A549 (cell line): ENCODE results near the gene LRRC1. TPM values are rescaled to one million over a fixed set of nuclear protein-coding genes. Genes with fewer than 3 reads are reported as not detected.

ENCODE experiments used
- ATAC-seq, 2 experiments: fragments of 200-7000 bp in 1 of 2; fragments of >200 bp in 1 of 2; cut with Nextera tagmentation in 1 of 2; cut with Tn5 transposase in 1 of 2; 3 replicates each; pipeline versions ENCODE4 v1.8.0 to v1.9.1; 2018 to 2020; ENCODE audit warnings: mild to moderate bottlenecking in 1 of 2, moderate library complexity in 1 of 2
- CTCF ChIA-PET: fragments of 300-600 bp; sonication (Branson Sonifier 250); formaldehyde crosslinking; extraction: SDS; loops from one replicate; lab custom pipeline; 2021; ENCODE audit warnings: antibody characterized with exemption, inconsistent platforms; lab: Yijun Ruan, JAX
- POLR2A ChIA-PET: fragments of 350-600 bp; formaldehyde crosslinking; extraction: SDS; loops from one replicate; lab custom pipeline; 2021; ENCODE audit warnings: antibody characterized with exemption, inconsistent platforms; lab: Yijun Ruan, JAX
- DNase-seq, 2 experiments: peaks; one replicate each; pipeline versions ENCODE4 v3.0.0 to v3.0.0-alpha.2; 2011 to 2016; ENCODE audit warnings: low read depth in 1 of 2, low spot score in 1 of 2
- FAIRE-seq: peaks from 2 replicates; lab custom pipeline; 2011; peaks lifted over from hg19 to GRCh38; lab: Jason Lieb, UNC
- H3K27ac ChIP-seq, 2 experiments: fragments of >200 bp; sonication (Bioruptor Twin); formaldehyde crosslinking; 3 replicates each; pipeline ENCODE4 v1.5.1; 2016 to 2017
- H3K4me1 ChIP-seq: fragments of >200 bp; sonication (Bioruptor Twin); formaldehyde crosslinking; 3 replicates; pipeline ENCODE4 v1.6.1; 2016
- H3K4me2 ChIP-seq: fragments of >200 bp; sonication (Bioruptor Twin); formaldehyde crosslinking; 3 replicates; pipeline ENCODE4 v1.6.1; 2016
- H3K4me3 ChIP-seq: fragments of >200 bp; sonication (Bioruptor Twin); formaldehyde crosslinking; 3 replicates; pipeline ENCODE4 v1.5.1; 2016
- H3K9me3 ChIP-seq: fragments of >200 bp; sonication (Bioruptor Twin); formaldehyde crosslinking; 3 replicates; pipeline ENCODE4 v1.6.1; 2016
- BCL3 ChIP-seq: fragments of >200 bp; sonication (Bioruptor Twin); formaldehyde crosslinking; IDR thresholded peaks from 3 replicates; pipeline ENCODE4 v1.6.1; 2016
- CBX8 ChIP-seq: fragments of 200-600 bp; sonication (generic); IDR thresholded peaks from 2 replicates; pipeline ENCODE4 v1.6.1; 2016
- E2F6 ChIP-seq: IDR thresholded peaks from 2 replicates; pipeline ENCODE4 v1.6.1; 2012; ENCODE audit warnings: low read depth, borderline replicate concordance
- EHF ChIP-seq: fragments of 250-450 bp; sonication (Bioruptor Pico); IDR thresholded peaks from 2 replicates; pipeline ENCODE4 v1.5.0; 2020; ENCODE audit warnings: mild to moderate bottlenecking
- EHMT2 ChIP-seq: fragments of 200-600 bp; sonication (generic); IDR thresholded peaks from 2 replicates; pipeline ENCODE4 v1.6.1; 2016; ENCODE audit warnings: antibody characterized with exemption, low read depth, mild to moderate bottlenecking, moderate library complexity
- ELK1 ChIP-seq: fragments of 150-350 bp; IDR thresholded peaks from 2 replicates; pipeline ENCODE4 v1.6.1; 2014; ENCODE audit warnings: low read depth, mild to moderate bottlenecking, low read length
- EP300 ChIP-seq, 2 experiments: fragments of >200 bp; sonication (Bioruptor Twin); formaldehyde crosslinking; IDR thresholded peaks; 2 replicates in 1 of 2; 3 replicates in 1 of 2; pipeline ENCODE4 v1.6.1; 2016 to 2017
- ESRRA ChIP-seq: fragments of 150-350 bp; IDR thresholded peaks from 2 replicates; pipeline ENCODE4 v1.6.1; 2014; ENCODE audit warnings: mild to moderate bottlenecking, low read length, borderline replicate concordance
- FOSB ChIP-seq: fragments of 250-450 bp; sonication (Bioruptor Pico); IDR thresholded peaks from 2 replicates; pipeline ENCODE4 v1.5.0; 2020; ENCODE audit warnings: mild to moderate bottlenecking, moderate library complexity
- FOSL2 ChIP-seq, 2 experiments: fragments of 450-650 bp in 1 of 2; fragments of >200 bp in 1 of 2; sonication (Bioruptor Twin) in 1 of 2; formaldehyde crosslinking; IDR thresholded peaks; 2 replicates each; pipeline versions ENCODE4 v1.5.0 to v1.6.1; 2016 to 2020; ENCODE audit warnings: mild to moderate bottlenecking in 1 of 2, moderate library complexity in 1 of 2
- FOXS1 ChIP-seq: fragments of 250-450 bp; sonication (Bioruptor Pico); IDR thresholded peaks from 2 replicates; pipeline ENCODE4 v1.5.0; 2020; ENCODE audit warnings: mild to moderate bottlenecking, moderate library complexity
- HEYL ChIP-seq: fragments of 250-450 bp; sonication (Bioruptor Pico); IDR thresholded peaks from 2 replicates; pipeline ENCODE4 v1.8.0; 2021; ENCODE audit warnings: mild to moderate bottlenecking, moderate library complexity
- HOXA7 ChIP-seq: fragments of 250-450 bp; sonication (Bioruptor Pico); IDR thresholded peaks from 2 replicates; pipeline ENCODE4 v1.5.0; 2020; ENCODE audit warnings: mild to moderate bottlenecking, moderate library complexity
- HOXB13 ChIP-seq: fragments of 250-450 bp; sonication (Bioruptor Pico); IDR thresholded peaks from 2 replicates; pipeline ENCODE4 v1.5.0; 2020; ENCODE audit warnings: low read depth, mild to moderate bottlenecking, moderate library complexity
- JUNB ChIP-seq: fragments of >200 bp; sonication (Bioruptor Twin); formaldehyde crosslinking; IDR thresholded peaks from 2 replicates; pipeline ENCODE4 v1.6.1; 2016
- MAFK ChIP-seq: fragments of 450-650 bp; IDR thresholded peaks from 2 replicates; pipeline ENCODE4 v1.6.1; 2014; ENCODE audit not compliant: partially characterized antibody
- MAZ ChIP-seq: fragments of 150-350 bp; IDR thresholded peaks from 2 replicates; pipeline ENCODE4 v1.6.1; 2014; ENCODE audit warnings: antibody characterized with exemption, low read depth, low read length, borderline replicate concordance
- NFE2L2 ChIP-seq: fragments of 150-350 bp; conservative IDR thresholded peaks from 2 replicates; pipeline ENCODE4 v1.6.1; 2014; ENCODE audit warnings: low read length
- POLR2A ChIP-seq: IDR thresholded peaks from 2 replicates; pipeline ENCODE4 v1.6.1; 2012; ENCODE audit warnings: mild to moderate bottlenecking, low read length
- RAD21 ChIP-seq, 2 experiments: fragments of >200 bp in 1 of 2; sonication (Bioruptor Twin) in 1 of 2; formaldehyde crosslinking in 1 of 2; IDR thresholded peaks in 1 of 2; conservative IDR thresholded peaks in 1 of 2; 2 replicates in 1 of 2; 3 replicates in 1 of 2; pipeline ENCODE4 v1.6.1; 2012 to 2018; ENCODE audit warnings: inconsistent platforms in 1 of 2
- RNF2 ChIP-seq: fragments of 200-600 bp; sonication (generic); IDR thresholded peaks from 2 replicates; pipeline ENCODE4 v1.6.1; 2016; ENCODE audit warnings: low read depth, mild to moderate bottlenecking, antibody characterized with exemption, moderate library complexity, borderline replicate concordance
- SMC3 ChIP-seq: fragments of >200 bp; sonication (Bioruptor Twin); formaldehyde crosslinking; IDR thresholded peaks from 3 replicates; pipeline ENCODE4 v1.6.1; 2018; ENCODE audit warnings: inconsistent platforms
- TFCP2L1 ChIP-seq: fragments of 250-450 bp; sonication (Bioruptor Pico); IDR thresholded peaks from 2 replicates; pipeline ENCODE4 v1.5.0; 2021; ENCODE audit warnings: mild to moderate bottlenecking
- ZNF302 ChIP-seq: fragments of 250-450 bp; sonication (Bioruptor Pico); IDR thresholded peaks from 2 replicates; pipeline ENCODE4 v1.9.0; 2021; ENCODE audit warnings: inconsistent platforms, mild to moderate bottlenecking, moderate library complexity
- WGBS: methylation state at CpG from one replicate; pipeline ENCODE4 v1.1.6; 2017; ENCODE audit errors: missing lambda C conversion rate; 5-methylcytosine and 5-hydroxymethylcytosine counted together
- polyA plus RNA-seq, 4 experiments: library from polyadenylated mRNA; depleted of rRNA in 3 of 4; stranded (reverse); fragments of >200 nt; fragmentation: RNase III in 1 of 4; extraction: RNeasy Plus Mini Kit Qiagen cat#74134 plus additional on column Dnase treatment in 1 of 4; gene quantifications; 2 replicates in 3 of 4; 3 replicates in 1 of 4; pipeline ENCODE4 v1.2.3, GENCODE V29; 2011 to 2017
- TF ChIP-seq, protein P1 (sequence below): fragments of >200 bp; sonication (Bioruptor Twin); formaldehyde crosslinking; IDR thresholded peaks from 2 replicates; pipeline ENCODE4 v1.6.1; 2016
- TF ChIP-seq, protein P2 (sequence below): IDR thresholded peaks from 2 replicates; pipeline ENCODE4 v1.6.1; 2012
- TF ChIP-seq, protein P3 (sequence below): fragments of 250-450 bp; sonication (Bioruptor Pico); IDR thresholded peaks from 2 replicates; pipeline ENCODE4 v1.5.0; 2021; ENCODE audit warnings: mild to moderate bottlenecking, moderate library complexity, borderline replicate concordance
- TF ChIP-seq, protein P4 (sequence below): fragments of 250-450 bp; sonication (Bioruptor Pico); IDR thresholded peaks from 2 replicates; pipeline ENCODE4 v1.5.0; 2020; ENCODE audit warnings: low read depth, mild to moderate bottlenecking, moderate library complexity

Gene LRRC1
- polyA plus RNA-seq, 2 of the 4 experiments (the other 2 are of a cell fraction) = 5.2 to 8.0 TPM

GRCh38 chr6:53847796-53848314, 53.0 kb downstream of the LRRC1 start:
- ATAC-seq = no peak
- TF ChIP-seq CBX8 = no peak
- TF ChIP-seq FOXS1 = no peak
- TF ChIP-seq, protein P1, sequence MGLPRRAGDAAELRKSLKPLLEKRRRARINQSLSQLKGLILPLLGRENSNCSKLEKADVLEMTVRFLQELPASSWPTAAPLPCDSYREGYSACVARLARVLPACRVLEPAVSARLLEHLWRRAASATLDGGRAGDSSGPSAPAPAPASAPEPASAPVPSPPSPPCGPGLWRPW = no peak
- no peak for TF ChIP-seq RNF2
- no peak for TF ChIP-seq MAZ
- TF ChIP-seq ELK1 = no peak
- TF ChIP-seq EHF (CRISPR knock-in tag) = no peak
- TF ChIP-seq MAFK = no peak
- TF ChIP-seq TFCP2L1 (CRISPR knock-in tag) = no peak
- TF ChIP-seq JUNB = no peak
- no peak for TF ChIP-seq EHMT2
- TF ChIP-seq HEYL = no peak
- no peak for TF ChIP-seq FOSB (CRISPR knock-in tag)
- no peak for TF ChIP-seq RAD21 (conservative IDR thresholded peaks at IDR 0.05 in 1 of 2, IDR thresholded peaks at IDR 0.05 in 1 of 2)
- TF ChIP-seq, protein P2, sequence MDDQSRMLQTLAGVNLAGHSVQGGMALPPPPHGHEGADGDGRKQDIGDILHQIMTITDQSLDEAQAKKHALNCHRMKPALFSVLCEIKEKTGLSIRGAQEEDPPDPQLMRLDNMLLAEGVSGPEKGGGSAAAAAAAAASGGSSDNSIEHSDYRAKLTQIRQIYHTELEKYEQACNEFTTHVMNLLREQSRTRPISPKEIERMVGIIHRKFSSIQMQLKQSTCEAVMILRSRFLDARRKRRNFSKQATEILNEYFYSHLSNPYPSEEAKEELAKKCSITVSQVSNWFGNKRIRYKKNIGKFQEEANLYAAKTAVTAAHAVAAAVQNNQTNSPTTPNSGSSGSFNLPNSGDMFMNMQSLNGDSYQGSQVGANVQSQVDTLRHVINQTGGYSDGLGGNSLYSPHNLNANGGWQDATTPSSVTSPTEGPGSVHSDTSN = no peak
- TF ChIP-seq, protein P3, sequence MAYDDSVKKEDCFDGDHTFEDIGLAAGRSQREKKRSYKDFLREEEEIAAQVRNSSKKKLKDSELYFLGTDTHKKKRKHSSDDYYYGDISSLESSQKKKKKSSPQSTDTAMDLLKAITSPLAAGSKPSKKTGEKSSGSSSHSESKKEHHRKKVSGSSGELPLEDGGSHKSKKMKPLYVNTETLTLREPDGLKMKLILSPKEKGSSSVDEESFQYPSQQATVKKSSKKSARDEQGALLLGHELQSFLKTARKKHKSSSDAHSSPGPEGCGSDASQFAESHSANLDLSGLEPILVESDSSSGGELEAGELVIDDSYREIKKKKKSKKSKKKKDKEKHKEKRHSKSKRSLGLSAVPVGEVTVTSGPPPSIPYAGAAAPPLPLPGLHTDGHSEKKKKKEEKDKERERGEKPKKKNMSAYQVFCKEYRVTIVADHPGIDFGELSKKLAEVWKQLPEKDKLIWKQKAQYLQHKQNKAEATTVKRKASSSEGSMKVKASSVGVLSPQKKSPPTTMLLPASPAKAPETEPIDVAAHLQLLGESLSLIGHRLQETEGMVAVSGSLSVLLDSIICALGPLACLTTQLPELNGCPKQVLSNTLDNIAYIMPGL (CRISPR knock-in tag) = no peak
- no peak for TF ChIP-seq FOSL2 (IDR thresholded peaks at IDR 0.05)
- no peak for TF ChIP-seq FOSL2 (CRISPR knock-in tag; IDR thresholded peaks at IDR 0.05)
- TF ChIP-seq SMC3 = no peak
- no peak for TF ChIP-seq HOXB13 (CRISPR knock-in tag)
- TF ChIP-seq, all 56 proteins: peak for 0
- H3K27ac ChIP-seq = no peak overlapping the region
- FAIRE-seq (no peak), DNase-seq (no peak)
- no peaks in the 10 kb centered on the region for H3K9me3 ChIP-seq
- no peaks in the 10 kb centered on the region for H3K4me1 ChIP-seq
- POLR2A ChIA-PET = no interaction called here
- 92% methylated on average over 4 of the region's 4 CpGs for WGBS
- CTCF ChIA-PET = no interaction called here
- no peak overlapping the region for H3K4me2 ChIP-seq
- H3K4me3 ChIP-seq = no peak overlapping the region

DNA sequence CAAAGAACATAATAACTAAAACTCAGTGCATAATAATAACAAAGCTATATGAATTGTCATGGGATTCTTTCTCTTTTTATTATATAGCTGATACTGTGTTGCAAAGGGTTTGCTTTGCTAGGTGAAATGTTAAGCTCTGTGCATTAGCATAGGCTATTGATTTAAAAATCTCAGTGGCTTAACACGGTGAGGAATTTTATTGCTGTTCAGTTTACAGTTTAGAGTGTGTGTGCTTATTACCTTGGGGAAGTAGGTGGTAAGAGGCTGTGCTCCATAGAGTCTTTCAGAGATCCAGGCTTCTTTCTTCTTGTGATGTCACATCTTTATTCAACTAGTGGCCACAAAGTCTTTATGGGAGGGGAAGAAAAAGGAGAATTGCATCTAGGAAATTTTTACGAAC, 55.7 kb downstream of the LRRC1 start:
- H3K4me2 ChIP-seq = no peak overlapping the region
- peaks cover 10% of the 10 kb centered on the region; the same call in 2 of the 3 replicates for H3K4me1 ChIP-seq
- 92% methylated on average over 2 of the region's 2 CpGs for WGBS
- TF ChIP-seq RAD21 (conservative IDR thresholded peaks at IDR 0.05 in 1 of 2, IDR thresholded peaks at IDR 0.05 in 1 of 2) (no peak), NFE2L2 (no peak), TFCP2L1 (CRISPR knock-in tag) (no peak), EP300 (IDR thresholded peaks at IDR 0.05) (no peak), HOXA7 (CRISPR knock-in tag) (no peak), ZNF302 (CRISPR knock-in tag) (no peak), MAZ (no peak), BCL3 (no peak), E2F6 (no peak), ESRRA (no peak), POLR2A (no peak)
- TF ChIP-seq, protein P4, sequence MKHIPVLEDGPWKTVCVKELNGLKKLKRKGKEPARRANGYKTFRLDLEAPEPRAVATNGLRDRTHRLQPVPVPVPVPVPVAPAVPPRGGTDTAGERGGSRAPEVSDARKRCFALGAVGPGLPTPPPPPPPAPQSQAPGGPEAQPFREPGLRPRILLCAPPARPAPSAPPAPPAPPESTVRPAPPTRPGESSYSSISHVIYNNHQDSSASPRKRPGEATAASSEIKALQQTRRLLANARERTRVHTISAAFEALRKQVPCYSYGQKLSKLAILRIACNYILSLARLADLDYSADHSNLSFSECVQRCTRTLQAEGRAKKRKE (CRISPR knock-in tag) = no peak
- TF ChIP-seq, protein P3 (CRISPR knock-in tag) = no peak
- no peak for DNase-seq
- no peak for FAIRE-seq
- ChIA-PET POLR2A (no interaction called here), CTCF (no interaction called here)
- H3K4me3 ChIP-seq = no peak overlapping the region
- H3K9me3 ChIP-seq = no peaks in the 10 kb centered on the region
- ATAC-seq = no peak
- no peak overlapping the region for H3K27ac ChIP-seq
